Kidney epithelial cell (primary cell): ENCODE measurements around the gene SRPK1. TPM values are rescaled to one million over a fixed set of nuclear protein-coding genes. Genes with fewer than 3 reads are reported as not detected.
"Not testable (repeated sequence)": the region's sequence is repeated elsewhere in the genome, so short reads cannot be mapped to it uniquely, and the experiment has no call there.

Experiments used
- DNase-seq: peaks from one replicate; pipeline ENCODE4 v3.0.0-alpha.2; 2010; ENCODE audit warnings: low read depth
- H3K27me3 ChIP-seq: 2 replicates; pipeline ENCODE4 v1.6.0; 2011; ENCODE audit warnings: low read length; ENCODE audit not compliant: control insufficient read depth, insufficient read depth
- H3K36me3 ChIP-seq: 2 replicates; pipeline ENCODE4 v1.5.1; 2011; ENCODE audit warnings: low read length; ENCODE audit not compliant: control insufficient read depth, insufficient read depth
- H3K4me3 ChIP-seq: 2 replicates; pipeline ENCODE4 v1.5.1; 2011; ENCODE audit warnings: low read depth, mild to moderate bottlenecking, control low read depth, low read length
- total RNA-seq: library from RNA; depleted of rRNA; stranded (reverse); fragments of >200 nt; gene quantifications from 2 replicates; pipeline ENCODE4 v1.2.3, GENCODE V29; 2015
- TF ChIP-seq, protein P1 (sequence below): IDR thresholded peaks from 2 replicates; pipeline ENCODE4 v1.5.1; 2011; ENCODE audit warnings: mild to moderate bottlenecking, moderate library complexity, low read length, control low read depth, inconsistent platforms; ENCODE audit not compliant: insufficient read depth, poor library complexity, severe bottlenecking

The SRPK1 gene
- total RNA-seq, 1 donor from 2014 or later: 88.8 TPM

DNA sequence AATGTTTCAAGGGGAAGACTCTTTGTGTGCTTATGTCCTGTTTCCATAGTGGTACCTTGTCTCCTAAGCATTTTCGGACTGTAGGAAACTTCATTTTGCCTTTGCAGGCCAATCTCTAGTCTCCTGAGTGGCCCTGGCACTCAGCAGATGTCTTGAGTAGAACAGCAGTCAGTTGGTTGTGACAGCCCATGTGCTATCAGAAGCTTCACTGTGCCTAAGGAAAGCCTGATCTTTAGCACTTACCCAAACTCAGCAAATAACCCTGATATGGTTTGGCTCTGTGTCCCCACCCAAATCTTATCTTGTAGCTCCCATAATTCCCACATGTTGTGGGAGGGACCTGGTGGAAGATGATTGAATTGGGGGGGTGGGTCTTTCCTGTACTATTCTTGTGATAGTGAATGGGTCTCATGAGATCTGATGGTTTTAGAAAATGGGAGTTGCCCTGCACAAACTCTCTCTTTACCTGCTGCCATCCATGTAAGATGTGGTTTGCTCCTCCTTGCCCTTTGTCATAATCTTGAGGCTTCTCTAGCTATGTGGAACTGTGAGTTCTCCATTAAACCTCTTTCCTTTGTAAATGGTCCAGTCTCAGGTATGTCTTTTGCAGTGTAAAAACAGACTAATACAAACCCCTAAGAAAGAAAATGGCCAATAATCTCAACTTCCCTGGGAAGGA is 15.9 kb upstream of the SRPK1 start:
- TF ChIP-seq, protein P1, sequence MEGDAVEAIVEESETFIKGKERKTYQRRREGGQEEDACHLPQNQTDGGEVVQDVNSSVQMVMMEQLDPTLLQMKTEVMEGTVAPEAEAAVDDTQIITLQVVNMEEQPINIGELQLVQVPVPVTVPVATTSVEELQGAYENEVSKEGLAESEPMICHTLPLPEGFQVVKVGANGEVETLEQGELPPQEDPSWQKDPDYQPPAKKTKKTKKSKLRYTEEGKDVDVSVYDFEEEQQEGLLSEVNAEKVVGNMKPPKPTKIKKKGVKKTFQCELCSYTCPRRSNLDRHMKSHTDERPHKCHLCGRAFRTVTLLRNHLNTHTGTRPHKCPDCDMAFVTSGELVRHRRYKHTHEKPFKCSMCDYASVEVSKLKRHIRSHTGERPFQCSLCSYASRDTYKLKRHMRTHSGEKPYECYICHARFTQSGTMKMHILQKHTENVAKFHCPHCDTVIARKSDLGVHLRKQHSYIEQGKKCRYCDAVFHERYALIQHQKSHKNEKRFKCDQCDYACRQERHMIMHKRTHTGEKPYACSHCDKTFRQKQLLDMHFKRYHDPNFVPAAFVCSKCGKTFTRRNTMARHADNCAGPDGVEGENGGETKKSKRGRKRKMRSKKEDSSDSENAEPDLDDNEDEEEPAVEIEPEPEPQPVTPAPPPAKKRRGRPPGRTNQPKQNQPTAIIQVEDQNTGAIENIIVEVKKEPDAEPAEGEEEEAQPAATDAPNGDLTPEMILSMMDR: no peak
- no peak for DNase-seq
- no peaks in the 10 kb centered on the region for H3K27me3 ChIP-seq
- H3K4me3 ChIP-seq: no peak overlapping the region
- H3K36me3 ChIP-seq: no peaks in the 10 kb centered on the region

DNA sequence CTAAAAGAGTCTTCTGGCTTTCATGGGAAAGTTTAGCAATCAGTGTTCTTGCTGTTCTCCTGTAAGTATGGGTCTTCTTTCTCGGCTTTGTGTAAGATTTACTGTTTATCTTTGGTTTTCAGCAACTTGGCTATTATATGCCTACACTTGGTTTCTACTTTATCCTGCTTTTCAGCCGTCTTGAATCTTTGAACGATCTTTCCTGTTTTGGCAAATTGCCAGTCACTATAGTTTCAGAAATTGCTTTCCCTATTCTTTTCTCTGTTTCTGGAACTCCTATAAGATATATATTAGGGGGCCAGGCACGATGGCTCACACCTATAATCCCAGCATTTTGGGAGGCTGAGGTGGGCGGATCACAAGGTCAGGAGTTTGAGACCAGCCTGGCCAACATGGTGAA is 14.6 kb upstream of the SRPK1 start:
- Histone ChIP-seq H3K27me3 (no peaks in the 10 kb centered on the region), H3K36me3 (no peaks in the 10 kb centered on the region), H3K4me3 (no peak overlapping the region)
- no peak for DNase-seq
- TF ChIP-seq, protein P1: no peak

DNA sequence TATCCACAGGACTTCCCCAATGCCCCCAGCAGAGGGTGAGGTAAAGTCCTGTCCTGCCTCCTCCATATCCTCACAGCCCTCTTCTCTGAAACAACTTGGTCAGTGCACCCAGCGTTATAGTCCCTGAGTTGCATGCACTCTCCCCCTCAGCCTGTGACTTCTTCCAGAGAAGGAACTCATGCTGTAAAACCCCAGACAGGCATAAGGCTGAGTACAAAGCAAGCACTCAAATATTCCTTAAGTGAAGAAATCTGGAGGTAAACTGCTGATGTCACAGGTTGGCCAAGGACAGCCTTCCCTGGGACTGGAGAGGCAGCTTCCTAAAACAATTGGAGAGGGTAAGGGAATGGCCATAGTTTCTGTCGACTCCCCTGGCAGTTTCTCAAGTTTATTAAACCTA is 12.9 kb upstream of the SRPK1 start:
- H3K4me3 ChIP-seq: no peak overlapping the region
- no peaks in the 10 kb centered on the region for H3K36me3 ChIP-seq
- no peaks in the 10 kb centered on the region for H3K27me3 ChIP-seq
- TF ChIP-seq, protein P1: no peak
- no peak for DNase-seq

DNA sequence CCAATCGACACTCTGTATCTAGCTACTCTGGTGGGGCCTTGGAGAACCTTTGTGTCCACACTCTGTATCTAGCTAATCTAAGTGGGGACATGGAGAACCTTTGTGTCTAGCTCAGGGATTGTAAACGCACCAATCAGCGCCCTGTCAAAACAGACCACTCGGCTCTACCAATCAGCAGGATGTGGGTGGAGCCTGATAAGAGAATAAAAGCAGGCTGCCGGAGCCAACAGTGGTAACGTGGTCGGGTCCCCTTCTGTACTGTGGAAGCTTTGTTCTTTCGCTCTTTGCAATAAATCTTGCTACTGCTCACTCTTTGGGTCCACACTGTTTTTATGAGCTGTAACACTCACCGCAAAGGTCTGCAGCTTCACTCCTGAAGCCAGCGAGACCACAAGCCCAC is 11.0 kb upstream of the SRPK1 start:
- not testable (repeated sequence) for H3K27me3 ChIP-seq, DNase-seq, H3K4me3 ChIP-seq, H3K36me3 ChIP-seq

DNA sequence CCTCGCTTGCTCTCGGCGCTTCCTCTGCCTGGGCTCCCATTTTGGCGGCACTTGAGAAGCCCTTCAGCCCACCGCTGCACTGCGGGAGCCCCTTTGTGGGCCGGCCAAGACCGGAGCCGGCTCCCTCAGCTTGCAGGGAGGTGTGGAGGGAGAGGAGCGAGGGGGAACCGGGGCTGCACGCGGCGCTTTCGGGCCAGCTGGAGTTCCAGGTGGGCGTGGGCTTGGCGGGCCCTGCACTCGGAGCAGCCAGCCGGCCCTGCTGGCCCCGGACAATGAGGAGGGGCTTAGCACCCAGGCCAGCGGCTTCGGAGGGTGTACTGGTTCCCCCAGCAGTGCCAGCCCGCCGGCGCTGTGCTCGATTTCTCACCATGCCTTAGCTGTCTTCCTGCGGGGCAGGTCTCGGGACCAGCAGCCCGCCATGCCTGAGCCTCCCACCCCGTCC is 10.2 kb upstream of the SRPK1 start:
- Histone ChIP-seq H3K4me3 (no peak overlapping the region), H3K27me3 (no peaks in the 10 kb centered on the region), H3K36me3 (no peaks in the 10 kb centered on the region)
- TF ChIP-seq, protein P1: no peak
- no peak for DNase-seq

DNA sequence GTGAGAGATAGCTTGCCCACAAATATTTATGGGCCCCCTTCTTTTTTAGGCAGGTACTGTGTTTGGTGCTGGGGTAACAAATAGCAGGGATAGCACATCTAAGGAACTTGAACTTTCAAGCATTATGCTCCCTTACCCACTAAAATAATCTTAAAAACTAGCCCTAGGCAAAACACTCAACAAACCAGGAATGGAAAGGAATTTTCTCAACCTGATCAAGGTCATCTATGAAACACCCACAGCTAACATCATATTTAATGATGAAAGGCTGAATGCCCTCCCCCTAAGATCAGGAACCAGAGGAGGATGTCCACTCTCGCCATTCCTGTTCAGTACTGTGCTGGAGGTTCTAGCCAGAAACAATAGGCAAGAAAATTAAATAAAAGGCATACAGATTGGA is 8.7 kb upstream of the SRPK1 start:
- Histone ChIP-seq H3K27me3 (no peaks in the 10 kb centered on the region), H3K36me3 (no peaks in the 10 kb centered on the region), H3K4me3 (no peak overlapping the region)
- TF ChIP-seq, protein P1: no peak
- DNase-seq: no peak
